ENCODE measurements around the gene AKAP1. TPM values are rescaled to one million over a fixed set of nuclear protein-coding genes. Genes with fewer than 3 reads are reported as not detected.
A peak's percentile ranks its signal among the peaks of the same experiment; 100 is the strongest.

Gene AKAP1
- total and polyA plus RNA-seq, 2 donors (not counting 1 experiment from before 2014, with no cell fraction given): 20.1 to 26.6 TPM

- Histone ChIP-seq H3K9ac (ENCODE audit: low read length) (no peak overlapping the region), H3K9me3 (ENCODE audit: control extremely low read depth in 1 of 3, control insufficient read depth in 2 of 3, insufficient read depth in 1 of 3, low read length in 2 of 3) (no peaks in the 10 kb centered on the region), H4K20me1 (ENCODE audit: control insufficient read depth, insufficient read depth, low read length, poor library complexity, severe bottlenecking) (peaks cover 4% of the 10 kb centered on the region), H3K4me3 (ENCODE audit: control extremely low read depth in 1 of 5, extremely low read depth in 1 of 5, insufficient read depth in 1 of 5, low read depth in 2 of 5, low read length in 4 of 5) (no peak overlapping the region), H2AFZ (ENCODE audit: insufficient read depth, low read depth, low read length, poor library complexity, severe bottlenecking) (no peak overlapping the region), H3K4me2 (replicated peaks; ENCODE audit: low read depth, low read length, poor library complexity, severe bottlenecking) (no peak overlapping the region), H3K79me2 (ENCODE audit: control insufficient read depth, insufficient read depth, low read length) (no peaks in the 10 kb centered on the region), H3K27me3 (replicated peaks in 1 of 4; ENCODE audit: control extremely low read depth in 1 of 4, control insufficient read depth in 3 of 4, insufficient read depth in 4 of 4, low read length in 3 of 4) (no peaks in the 10 kb centered on the region), H3K36me3 (replicated peaks in 1 of 2; ENCODE audit: control extremely low read depth in 1 of 2, control insufficient read depth in 1 of 2, extremely low read depth in 1 of 2, insufficient read depth in 2 of 2, low read length in 1 of 2) (peaks cover 0 to 45% of the 10 kb centered on the region in 2 experiments), H3K27ac (ENCODE audit: low read length in 2 of 2) (no peak overlapping the region), H3K4me1 (ENCODE audit: control insufficient read depth in 2 of 2, insufficient read depth in 2 of 2, low read length in 2 of 2) (no peaks in the 10 kb centered on the region)
- no peaks in the 10 kb centered on the region for H3K27me3 Mint-ChIP-seq
- DNase-seq (peak; percentile 69), ATAC-seq (ENCODE audit: low read depth) (peak; percentile 82)
- no peaks in the 10 kb centered on the region for H3K9me3 Mint-ChIP-seq (ENCODE audit: insufficient read depth)
- WGBS (ENCODE audit: insufficient coverage): 88% methylated on average over 10 of the region's 13 CpGs
- ChIA-PET CTCF (interaction anchor here (0.7 kb wide), 3 partner anchors 8 to 741 kb away, joined by 3 read pairs; no protein-coding TSS in a partner anchor), POLR2A (no interaction called here)
- TF ChIP-seq CTCF (IDR thresholded peaks at IDR 0.05) (peak; percentile 90), EZH2 (IDR thresholded peaks at IDR 0.05; ENCODE audit: borderline replicate concordance, insufficient read depth, low read depth, low read length, poor library complexity, severe bottlenecking) (no peak)
- intact Hi-C loops (cut with micrococcal nuclease): no loop called here
- no peak overlapping the region for H3K4me3 Mint-ChIP-seq
- no peaks in the 10 kb centered on the region for H3K4me1 Mint-ChIP-seq
- no peak overlapping the region for H3K27ac Mint-ChIP-seq
Measured at GRCh38 chr17:57114085-57114673, 29.1 kb downstream of the AKAP1 start.

GRCh38 chr17:57115377-57115776, 30.3 kb downstream of the AKAP1 start:
- ChIA-PET POLR2A (no interaction called here), CTCF (no interaction called here)
- no peaks in the 10 kb centered on the region for H3K79me2 ChIP-seq (ENCODE audit: control insufficient read depth, insufficient read depth, low read length)
- intact Hi-C loops (cut with micrococcal nuclease): no loop called here
- no peak overlapping the region for H3K9ac ChIP-seq (ENCODE audit: low read length)
- no peak overlapping the region for H3K4me3 Mint-ChIP-seq
- no peaks in the 10 kb centered on the region for H3K4me1 ChIP-seq (ENCODE audit: control insufficient read depth in 2 of 2, insufficient read depth in 2 of 2, low read length in 2 of 2)
- no peak overlapping the region for H3K4me3 ChIP-seq (ENCODE audit: control extremely low read depth in 1 of 5, extremely low read depth in 1 of 5, insufficient read depth in 1 of 5, low read depth in 2 of 5, low read length in 4 of 5)
- no peak for TF ChIP-seq EZH2 (IDR thresholded peaks at IDR 0.05; ENCODE audit: borderline replicate concordance, insufficient read depth, low read depth, low read length, poor library complexity, severe bottlenecking)
- TF ChIP-seq CTCF (IDR thresholded peaks at IDR 0.05): no peak
- H3K27ac Mint-ChIP-seq: no peak overlapping the region
- H3K27me3 ChIP-seq (replicated peaks in 1 of 4; ENCODE audit: control extremely low read depth in 1 of 4, control insufficient read depth in 3 of 4, insufficient read depth in 4 of 4, low read length in 3 of 4): no peaks in the 10 kb centered on the region
- no peaks in the 10 kb centered on the region for H3K4me1 Mint-ChIP-seq
- no peak for DNase-seq
- H4K20me1 ChIP-seq (ENCODE audit: control insufficient read depth, insufficient read depth, low read length, poor library complexity, severe bottlenecking): peaks cover 4% of the 10 kb centered on the region
- H2AFZ ChIP-seq (ENCODE audit: insufficient read depth, low read depth, low read length, poor library complexity, severe bottlenecking): no peak overlapping the region
- H3K27ac ChIP-seq (ENCODE audit: low read length in 2 of 2): no peak overlapping the region
- H3K9me3 ChIP-seq (ENCODE audit: control extremely low read depth in 1 of 3, control insufficient read depth in 2 of 3, insufficient read depth in 1 of 3, low read length in 2 of 3): no peaks in the 10 kb centered on the region
- H3K36me3 ChIP-seq (replicated peaks in 1 of 2; ENCODE audit: control extremely low read depth in 1 of 2, control insufficient read depth in 1 of 2, extremely low read depth in 1 of 2, insufficient read depth in 2 of 2, low read length in 1 of 2): peaks cover 0 to 52% of the 10 kb centered on the region in 2 experiments
- no peaks in the 10 kb centered on the region for H3K27me3 Mint-ChIP-seq
- 100% methylated on average over 3 of the region's 4 CpGs for WGBS (ENCODE audit: insufficient coverage)
- H3K4me2 ChIP-seq (replicated peaks; ENCODE audit: low read depth, low read length, poor library complexity, severe bottlenecking): no peak overlapping the region
- no peaks in the 10 kb centered on the region for H3K9me3 Mint-ChIP-seq (ENCODE audit: insufficient read depth)
- no peak for ATAC-seq (ENCODE audit: low read depth)

All from B cell (primary cell).